ENCODE results near the gene MEF2B.

- TF ChIP-seq, protein P1, sequence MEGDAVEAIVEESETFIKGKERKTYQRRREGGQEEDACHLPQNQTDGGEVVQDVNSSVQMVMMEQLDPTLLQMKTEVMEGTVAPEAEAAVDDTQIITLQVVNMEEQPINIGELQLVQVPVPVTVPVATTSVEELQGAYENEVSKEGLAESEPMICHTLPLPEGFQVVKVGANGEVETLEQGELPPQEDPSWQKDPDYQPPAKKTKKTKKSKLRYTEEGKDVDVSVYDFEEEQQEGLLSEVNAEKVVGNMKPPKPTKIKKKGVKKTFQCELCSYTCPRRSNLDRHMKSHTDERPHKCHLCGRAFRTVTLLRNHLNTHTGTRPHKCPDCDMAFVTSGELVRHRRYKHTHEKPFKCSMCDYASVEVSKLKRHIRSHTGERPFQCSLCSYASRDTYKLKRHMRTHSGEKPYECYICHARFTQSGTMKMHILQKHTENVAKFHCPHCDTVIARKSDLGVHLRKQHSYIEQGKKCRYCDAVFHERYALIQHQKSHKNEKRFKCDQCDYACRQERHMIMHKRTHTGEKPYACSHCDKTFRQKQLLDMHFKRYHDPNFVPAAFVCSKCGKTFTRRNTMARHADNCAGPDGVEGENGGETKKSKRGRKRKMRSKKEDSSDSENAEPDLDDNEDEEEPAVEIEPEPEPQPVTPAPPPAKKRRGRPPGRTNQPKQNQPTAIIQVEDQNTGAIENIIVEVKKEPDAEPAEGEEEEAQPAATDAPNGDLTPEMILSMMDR (IDR thresholded peaks at IDR 0.05): no peak
- TF ChIP-seq POLR2A (IDR thresholded peaks at IDR 0.05): no peak
- TF ChIP-seq POLR2AphosphoS5 (IDR thresholded peaks at IDR 0.05): no peak
- TF ChIP-seq EP300 (IDR thresholded peaks at IDR 0.05): no peak
These were observed 11.5 kb upstream of the MEF2B start for GRCh38 chr19:19181488-19181998.
